GM21390 (cell line): ENCODE data around the gene RIN1.
"Not testable (repeated sequence)": the region's sequence is repeated elsewhere in the genome, so short reads cannot be mapped to it uniquely, and the experiment has no call there.

ENCODE experiments used
- ATAC-seq: cut with Tn5 transposase; IDR thresholded peaks from one replicate; pipeline ENCODE4 v1.9.1; 2021; ENCODE audit not compliant: unreplicated experiment

RIN1 gene, protein sequence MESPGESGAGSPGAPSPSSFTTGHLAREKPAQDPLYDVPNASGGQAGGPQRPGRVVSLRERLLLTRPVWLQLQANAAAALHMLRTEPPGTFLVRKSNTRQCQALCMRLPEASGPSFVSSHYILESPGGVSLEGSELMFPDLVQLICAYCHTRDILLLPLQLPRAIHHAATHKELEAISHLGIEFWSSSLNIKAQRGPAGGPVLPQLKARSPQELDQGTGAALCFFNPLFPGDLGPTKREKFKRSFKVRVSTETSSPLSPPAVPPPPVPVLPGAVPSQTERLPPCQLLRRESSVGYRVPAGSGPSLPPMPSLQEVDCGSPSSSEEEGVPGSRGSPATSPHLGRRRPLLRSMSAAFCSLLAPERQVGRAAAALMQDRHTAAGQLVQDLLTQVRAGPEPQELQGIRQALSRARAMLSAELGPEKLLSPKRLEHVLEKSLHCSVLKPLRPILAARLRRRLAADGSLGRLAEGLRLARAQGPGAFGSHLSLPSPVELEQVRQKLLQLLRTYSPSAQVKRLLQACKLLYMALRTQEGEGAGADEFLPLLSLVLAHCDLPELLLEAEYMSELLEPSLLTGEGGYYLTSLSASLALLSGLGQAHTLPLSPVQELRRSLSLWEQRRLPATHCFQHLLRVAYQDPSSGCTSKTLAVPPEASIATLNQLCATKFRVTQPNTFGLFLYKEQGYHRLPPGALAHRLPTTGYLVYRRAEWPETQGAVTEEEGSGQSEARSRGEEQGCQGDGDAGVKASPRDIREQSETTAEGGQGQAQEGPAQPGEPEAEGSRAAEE

DNA sequence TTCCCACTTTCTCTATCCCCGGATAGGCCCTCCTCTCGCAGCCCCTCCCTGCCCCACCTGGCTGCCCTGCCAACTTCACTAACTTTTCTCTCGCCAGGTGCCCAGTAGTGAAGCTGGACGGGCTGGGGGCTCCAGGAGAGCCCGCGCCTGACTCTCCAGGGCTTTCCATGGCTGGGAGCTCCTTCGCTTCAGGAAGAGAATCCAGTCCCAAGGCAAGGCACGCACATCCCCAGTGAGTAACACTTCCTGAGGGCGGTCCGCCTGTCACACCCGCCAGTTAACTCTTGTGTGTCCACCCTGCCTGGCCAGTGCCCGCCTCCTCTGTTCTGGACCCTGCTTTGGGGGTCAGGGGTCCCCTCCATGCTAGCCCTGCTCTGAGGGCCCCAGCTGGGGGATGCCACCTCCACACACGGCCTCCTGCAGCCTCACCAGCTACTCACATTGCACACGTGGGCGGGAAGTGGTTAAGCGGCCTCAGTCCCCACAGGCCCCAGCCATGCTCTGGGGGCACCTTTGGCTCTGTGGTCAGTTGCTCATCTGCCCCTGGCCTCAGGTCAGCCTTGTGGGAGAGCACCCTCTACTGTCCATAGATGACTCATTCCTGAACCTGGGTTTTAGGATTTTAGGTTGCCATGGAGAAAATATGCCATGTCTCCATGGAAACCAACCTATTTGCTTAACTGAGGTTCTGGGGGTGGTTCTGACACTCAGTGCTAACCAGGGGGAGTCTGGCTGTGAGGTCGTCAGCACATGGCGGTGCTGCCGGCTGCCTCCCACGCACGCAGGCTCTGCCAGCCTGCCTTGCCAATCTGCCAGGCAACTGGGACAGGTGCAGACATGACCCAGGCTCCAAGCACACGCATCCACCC lies at the start of gene RIN1:
TSS of gene RIN1 (minus strand) at position 201 of the 869 bp plus-strand sequence. CDS start at position 169, 32 bp downstream.
- peak; percentile 62 for ATAC-seq

DNA sequence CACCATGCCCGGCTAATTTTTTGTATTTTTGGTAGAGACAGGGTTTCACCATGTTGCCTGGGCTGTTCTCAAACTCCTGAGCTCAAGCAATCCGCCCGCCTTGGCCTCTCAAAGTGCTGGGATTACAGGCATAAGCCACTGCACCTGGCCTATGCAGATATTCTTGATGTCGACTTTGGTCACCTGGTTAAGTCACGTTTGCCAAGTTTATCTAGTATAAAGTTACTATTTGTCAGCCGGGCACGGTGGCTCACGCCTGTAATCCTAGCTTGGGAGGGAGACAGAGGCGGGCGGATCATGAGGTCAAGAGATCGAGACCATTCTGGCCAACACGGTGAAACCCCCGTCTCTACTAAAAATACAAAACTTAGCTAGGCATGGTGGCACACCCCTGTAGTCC lies 48.1 kb upstream of the RIN1 start:
- ATAC-seq = not testable (repeated sequence)

DNA sequence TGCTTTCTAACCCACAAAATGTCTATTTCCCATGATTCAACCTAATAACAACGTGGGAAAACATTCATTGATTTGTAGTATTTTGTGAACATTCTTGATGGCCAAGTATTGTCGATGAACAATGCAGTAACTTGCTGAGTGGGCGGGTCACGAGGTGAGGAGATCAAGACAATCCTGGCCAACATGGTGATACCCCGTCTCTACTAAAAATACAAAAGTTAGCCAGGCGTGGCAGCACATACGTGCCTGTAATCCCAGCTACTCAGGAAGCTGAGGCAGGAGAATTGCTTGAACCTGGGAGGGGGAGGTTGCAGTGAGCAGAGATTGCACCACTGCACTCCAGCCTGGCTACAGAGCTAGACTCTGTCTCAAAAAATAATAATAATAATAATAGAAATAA lies 44.0 kb upstream of the RIN1 start:
- ATAC-seq = not testable (repeated sequence)

DNA sequence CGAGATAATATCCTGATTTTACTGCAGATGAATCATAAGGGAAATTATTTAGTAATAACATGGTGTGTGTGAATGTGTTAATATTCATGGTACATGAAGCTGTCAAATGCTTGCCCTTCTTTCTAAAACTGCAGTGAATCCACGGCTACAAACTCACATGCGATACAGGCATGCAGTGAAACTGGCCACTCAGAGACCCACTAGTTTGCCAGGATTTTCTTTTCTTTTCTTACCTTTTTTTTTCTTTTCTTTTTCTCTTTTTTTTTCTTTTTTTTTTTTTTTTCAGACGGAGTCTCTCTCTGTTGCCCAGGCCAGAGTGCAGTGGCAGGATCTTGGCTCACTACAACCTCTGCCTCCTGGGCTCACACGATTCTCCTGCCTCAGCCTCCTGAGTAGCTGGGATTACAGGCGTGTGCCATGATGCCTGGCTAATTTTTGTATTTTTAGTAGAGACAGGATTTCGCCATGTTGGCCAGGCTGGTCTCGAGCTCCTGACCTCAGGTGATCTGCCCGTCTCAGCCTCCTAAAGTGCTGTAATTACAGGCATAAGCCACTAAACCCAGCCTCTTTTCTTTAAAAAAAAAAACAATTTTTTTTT lies 37.6 kb upstream of the RIN1 start:
- ATAC-seq = not testable (repeated sequence)

DNA sequence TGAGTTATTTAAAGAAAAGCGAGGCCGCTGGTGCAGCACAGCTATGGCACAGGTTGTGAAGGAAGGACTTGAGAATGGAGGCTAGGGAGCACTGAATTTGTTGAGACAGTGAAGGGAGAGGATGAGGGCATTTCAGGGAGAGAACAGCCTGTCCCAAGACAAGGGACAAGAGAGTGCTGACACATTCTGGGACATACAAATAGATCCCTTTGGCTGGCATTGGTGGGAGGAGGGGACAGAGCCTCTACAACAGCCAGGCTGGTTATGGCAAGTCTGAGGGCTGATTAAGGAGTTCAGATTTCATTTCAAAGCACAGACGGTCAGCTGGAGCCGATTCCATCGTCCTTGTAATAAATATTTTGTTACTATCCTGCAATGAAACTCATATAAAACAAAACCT lies 37.0 kb upstream of the RIN1 start:
- no peak for ATAC-seq

DNA sequence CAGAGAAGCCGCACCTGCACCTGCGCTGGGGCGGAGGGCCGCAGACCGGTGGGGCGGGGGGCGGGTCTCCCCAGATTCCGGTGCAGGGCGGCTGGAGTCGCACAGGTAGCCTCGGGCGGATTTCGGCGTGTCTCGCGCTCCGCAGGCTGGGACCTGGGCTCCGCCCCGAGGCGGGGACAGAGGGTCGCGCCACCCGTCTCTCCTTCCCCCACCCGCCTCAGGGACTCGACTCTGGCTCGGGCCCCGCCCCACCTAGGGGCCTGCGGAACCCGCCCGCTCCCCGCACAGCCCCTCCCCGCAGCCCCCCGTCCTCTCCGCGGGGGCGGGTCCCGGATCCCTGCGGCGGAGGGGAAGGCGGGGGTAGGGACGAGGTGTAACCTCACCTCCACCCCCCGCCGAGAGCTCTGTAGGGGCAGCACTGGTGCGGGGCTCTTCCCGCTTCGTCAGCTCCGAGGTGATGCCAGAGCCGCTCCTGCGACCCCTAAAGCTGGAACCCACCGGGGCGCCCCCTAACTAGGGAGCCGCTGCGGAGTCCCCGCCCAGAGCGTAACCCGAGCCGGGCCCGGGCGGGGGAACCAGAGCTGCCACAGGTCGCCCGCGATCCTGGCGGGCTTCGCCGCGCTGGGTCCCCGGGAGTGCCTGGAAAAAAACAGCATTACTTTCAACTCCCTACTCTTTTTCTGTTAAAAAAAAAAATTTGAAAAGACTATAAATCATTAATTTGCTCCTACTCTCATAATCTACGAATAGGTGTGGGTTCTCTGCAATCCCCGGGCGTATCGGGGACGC lies 35.6 kb upstream of the RIN1 start, which contains the start of gene SLC29A2:
TSS of gene SLC29A2 (minus strand) at position 134 of the 789 bp plus-strand sequence. CDS start 169 bp downstream, outside the sequence.
- peak; percentile 73 for ATAC-seq

DNA sequence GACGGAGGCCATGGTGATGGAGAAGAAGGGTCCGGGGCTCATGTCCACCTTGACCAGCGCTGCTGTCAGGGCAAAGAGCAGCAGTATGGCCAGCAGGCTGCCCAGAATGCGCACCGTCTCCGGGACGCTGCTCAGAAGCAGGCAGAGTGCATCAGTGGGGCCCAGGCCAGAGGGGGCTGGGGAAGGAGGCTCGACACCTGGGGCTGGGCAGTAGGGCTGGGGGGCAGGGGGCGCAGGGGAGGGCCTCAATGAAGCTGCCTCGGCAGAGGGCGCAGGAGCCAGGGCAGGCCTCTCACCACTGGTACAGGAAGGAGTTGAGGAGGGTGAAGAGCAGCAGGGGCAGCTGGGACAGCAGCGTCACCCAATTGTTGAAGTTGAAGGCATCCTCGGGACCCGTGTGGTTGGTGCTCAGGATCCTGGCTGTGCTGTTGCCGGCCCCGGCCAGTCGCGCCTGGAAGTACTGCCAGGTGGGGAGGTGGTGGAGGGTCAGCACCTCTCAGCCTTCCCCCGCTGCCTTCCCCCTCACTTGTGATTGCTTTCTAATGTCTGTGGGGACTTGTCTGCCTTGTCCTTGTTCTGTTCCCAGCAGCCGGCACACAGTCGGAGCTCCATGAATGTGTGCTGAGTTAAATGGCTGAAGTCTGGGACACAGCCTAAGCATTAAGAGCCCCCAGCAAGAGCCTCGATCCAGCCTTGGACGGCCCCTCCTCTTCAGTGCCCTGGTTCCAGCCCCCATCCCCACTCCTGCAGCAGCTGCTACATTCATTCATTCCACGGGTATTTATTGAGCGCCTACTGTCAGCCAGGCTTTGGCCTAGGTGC lies 33.0 kb upstream of the RIN1 start:
- no peak for ATAC-seq

DNA sequence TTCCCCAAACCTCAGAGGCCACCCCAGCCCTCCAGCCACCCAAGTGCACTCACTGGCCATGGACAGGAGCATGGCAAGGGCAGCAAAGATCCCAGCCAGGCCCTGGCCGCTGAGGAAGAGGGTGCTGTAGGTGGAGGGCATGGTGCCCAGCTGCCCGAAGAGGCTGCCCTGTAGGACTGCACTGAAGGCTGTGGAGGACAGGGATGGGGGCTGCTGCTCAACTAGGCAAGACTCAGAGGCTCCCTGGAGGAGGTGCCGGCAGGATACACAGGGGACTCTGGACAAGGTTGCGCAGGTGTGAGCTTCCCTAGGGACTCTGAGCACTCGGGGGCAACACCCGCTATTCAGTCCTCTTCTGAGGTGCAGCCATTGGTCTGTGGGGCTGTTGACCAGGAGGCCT lies 32.2 kb upstream of the RIN1 start:
- ATAC-seq = no peak

DNA sequence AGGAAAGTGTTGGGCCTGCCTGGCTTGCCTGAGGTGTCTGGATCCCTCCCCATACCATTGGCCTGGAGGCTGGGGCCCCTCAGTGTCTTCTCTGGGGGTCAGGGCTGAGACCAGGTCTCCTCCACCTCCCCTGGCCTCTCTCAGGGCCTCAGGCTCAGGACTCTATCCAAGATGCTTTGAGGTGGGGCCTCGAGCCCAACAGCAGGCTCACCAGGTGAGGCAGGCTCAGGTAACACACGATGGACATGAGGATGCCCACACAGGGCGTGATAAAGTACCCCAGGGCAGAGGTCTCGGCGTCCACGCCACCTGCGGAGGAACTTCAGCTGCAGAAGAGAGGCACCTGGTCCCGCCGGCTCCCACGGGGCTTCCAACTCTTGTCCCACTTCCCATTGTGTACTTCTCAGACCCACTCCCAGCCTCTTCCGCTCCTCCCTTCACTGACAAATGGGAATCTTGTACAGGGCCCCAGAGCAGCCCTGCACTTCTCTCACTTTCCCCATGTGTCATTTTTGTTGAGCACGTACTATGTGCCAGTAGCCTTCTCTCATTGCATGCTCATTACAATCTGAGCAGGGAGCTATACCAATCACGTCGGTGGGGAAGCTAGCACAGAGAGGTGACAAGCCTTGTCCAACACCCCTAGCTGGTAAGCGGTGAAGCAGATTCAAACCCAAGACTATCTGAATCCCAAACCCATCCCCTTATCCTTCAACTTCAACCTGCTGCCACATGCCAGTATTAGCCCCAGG lies 31.5 kb upstream of the RIN1 start:
- ATAC-seq = no peak

DNA sequence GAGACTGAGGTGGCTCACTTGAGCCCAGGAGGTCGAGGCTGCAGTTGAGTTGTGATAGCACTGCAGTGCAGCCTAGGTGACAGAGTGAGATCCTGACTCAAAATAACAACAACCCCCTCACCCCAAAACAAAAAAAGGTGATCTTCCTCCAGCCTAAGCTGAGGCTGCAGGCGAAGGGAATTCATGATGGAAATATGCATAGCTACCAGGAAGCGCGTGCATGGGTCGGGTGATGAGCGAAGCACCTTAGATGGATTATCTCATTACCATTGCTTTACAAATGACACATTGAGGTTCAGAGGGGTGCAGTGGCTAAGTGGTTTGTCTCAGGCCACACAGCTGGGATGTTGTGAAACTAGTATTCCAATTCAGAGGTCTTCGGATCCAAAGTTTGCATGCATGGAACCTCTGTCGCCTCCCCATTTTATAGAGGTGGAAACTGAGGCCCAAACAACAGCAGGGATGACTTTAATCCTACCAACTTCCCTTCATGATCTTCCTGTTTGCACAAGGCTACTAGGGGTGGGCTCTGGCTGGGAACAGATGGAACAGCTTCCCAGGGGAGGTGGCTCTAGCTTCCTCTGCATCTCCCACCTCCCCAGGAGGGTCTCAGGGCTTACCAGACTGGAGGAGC lies 30.7 kb upstream of the RIN1 start:
- ATAC-seq = no peak

DNA sequence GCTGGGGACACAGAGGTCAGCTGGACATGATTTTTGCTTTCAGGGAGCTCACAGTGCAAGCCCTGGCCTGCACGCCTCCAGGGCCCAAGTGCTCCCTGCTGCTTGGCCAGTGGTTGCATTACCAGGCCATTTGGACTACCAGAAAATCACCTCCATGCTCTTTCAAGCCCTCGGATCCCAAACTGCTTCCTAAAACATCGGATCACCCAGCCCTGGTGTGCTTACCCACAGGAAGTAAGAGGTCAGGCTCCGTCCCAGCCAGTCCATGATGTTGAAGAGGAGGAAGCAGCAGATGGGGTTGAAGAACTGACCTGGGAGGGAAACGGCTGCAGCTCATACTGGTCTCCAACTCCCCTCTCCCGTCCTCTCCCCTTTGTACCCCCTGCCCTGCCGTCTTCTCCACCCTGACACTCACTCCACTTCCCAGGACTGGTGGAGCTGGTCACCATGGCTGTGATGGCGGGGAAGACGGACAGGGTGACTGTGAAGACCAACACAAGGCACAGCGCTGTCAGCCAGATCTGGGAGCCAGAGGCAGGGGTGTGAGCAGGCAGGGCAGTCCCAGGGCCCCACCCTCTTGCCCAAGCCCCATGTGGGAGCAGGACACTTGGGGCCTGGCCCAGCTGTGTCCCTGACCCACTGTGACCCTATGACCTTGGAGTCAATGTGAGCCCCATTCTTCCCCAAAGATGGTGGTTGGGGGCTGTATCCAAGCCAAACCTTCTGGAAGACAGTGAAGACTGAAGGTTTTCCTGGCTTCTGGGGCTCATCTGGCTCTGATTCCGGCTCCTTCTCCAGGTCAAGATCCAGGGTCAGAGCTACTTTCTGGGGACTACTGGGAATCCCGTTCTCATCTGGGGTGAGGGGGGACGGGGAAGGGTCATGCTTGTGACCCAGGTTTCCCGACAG lies 29.7 kb upstream of the RIN1 start:
- no peak for ATAC-seq

DNA sequence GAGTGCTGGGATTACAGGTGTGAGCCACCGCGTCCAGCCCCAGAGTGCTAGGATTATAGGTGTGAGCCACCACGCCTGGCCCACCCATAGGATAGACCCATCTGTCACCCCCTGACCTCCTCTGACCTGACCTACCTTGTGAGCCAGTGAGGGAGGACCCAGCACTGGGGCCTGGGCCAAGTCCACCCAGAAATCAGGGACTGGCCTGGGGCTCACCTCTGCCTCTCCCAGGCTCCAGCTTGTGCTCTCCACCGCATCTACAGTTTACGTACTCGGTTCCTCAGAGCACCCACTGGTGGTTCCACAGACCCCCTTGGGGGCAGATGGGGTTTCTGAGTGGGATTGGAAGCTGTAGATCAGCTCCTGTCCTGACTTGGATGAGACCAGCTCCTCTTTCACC lies 28.9 kb upstream of the RIN1 start:
- no peak for ATAC-seq

DNA sequence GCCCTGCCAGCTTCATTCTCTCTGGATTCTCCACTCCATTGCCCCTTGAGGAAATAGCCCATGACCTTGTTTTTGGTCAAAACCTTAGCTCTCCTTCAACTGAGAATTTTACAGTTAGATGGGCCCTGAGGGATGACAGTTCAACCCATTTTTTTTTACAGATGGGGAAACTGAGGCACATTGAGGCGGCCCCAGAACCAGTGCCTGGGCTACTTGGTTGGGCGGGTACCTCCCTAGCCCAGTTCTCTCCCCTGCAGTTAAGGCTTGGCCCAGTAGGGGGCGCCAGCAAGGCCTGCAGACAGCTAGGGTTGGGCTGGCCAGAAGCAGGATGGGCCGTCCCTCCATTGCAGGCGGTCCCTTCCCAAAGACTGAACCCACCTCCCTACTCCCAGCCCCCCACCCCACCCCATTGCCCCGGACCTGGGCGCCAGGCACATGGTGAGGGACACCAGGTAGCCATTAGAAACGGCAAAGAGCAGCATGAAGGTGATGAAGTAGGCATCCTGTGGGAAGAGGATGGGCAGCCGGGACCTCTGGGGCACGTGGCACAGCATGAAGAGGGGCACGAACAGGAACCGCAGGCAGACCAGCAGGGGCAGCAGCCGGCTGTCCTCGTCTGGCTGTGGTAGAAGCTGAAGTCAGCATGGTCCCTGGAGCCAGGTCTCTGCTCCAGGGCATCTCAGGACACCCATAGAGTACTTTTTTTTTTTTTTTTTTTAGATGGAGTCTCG lies 27.7 kb upstream of the RIN1 start:
- ATAC-seq = no peak

DNA sequence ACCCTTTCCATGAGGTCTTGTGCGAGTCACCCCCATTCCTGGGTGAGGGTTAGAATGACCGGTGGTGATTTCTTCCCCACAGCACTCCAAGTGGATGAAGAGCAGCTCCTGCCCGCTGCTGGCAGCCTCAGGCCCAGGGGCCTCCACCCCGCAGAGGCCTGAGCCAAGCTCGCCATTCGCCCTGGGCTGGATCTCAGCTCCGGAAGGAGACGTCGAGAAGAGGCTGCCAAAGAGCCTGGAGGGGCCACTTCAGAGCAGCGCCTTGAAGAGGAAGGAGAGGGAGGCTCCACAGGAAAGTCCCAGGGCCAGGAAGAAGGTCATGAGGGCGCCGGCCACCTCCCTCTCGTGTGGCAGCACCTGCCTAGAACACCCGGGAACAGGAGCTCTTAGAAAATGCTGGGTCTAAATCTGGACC lies 27.0 kb upstream of the RIN1 start:
- ATAC-seq = no peak

DNA sequence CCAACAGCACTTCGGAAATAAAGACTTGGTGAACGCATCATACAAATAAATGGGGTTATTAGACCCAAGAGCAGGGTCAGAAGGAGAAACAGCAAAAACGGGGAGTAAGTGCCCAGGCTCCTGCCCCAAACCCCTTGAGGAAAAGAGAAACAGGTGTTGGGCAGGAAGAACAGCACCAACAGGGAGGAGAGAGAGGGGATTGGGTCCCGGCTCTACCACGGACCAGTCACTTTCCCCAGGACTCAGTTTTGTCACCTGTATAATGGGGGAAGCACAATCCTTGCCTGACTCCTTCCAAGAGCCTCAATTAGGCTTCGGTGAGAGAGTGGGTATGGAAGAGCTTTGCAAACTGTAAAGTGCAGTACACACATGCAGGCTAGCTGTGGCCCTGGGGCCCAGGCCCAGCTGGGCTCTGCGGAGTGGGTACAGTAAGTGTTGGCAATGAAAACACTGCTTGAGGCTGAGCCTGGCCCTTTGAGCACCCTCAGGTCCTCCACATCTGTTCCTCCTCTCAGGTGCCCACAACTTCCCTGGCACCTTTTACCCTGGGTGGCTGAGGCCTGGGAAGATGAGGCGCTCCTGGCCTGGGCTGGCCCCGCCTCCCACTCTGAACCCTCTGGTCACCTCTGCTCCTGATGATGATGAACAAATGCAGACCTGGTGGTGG lies 26.4 kb upstream of the RIN1 start:
- no peak for ATAC-seq

DNA sequence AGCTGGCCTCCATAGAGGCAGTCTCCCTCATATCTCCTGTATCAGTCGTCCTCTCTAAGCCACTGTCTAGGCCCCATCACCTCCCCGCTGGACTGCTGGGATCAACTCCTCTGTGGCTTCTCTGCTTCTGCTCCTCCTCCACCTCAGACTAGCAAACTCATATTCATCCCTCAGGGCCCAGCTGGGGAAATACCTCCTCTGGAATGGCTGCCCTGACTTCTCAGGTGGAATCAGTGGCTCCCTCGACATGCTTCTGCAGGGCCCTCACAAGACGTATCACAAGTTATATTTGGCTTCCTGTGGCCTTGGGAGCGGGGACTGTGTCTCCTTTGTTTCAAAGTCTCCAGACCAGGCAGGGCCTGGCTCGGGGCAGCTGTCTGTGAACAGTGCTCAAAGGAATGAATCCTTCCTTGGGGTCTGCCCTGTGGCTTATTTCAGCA lies 25.3 kb upstream of the RIN1 start:
- no peak for ATAC-seq
